ENCODE results near the gene MTMR2. TPM values are rescaled to one million over a fixed set of nuclear protein-coding genes. Genes with fewer than 3 reads are reported as not detected.
A peak's percentile ranks its signal among the peaks of the same experiment; 100 is the strongest.

The MTMR2 gene
- total and polyA plus RNA-seq, 3 donors from 2014 or later, result 49.9 to 70.7 (median 55.5) TPM

- DNase-seq, result no peak
- Histone ChIP-seq H3K9me3 (no peaks in the 10 kb centered on the region), H3K36me3 (ENCODE audit: low read depth, missing control alignments) (no peaks in the 10 kb centered on the region), H3K27me3 (no peaks in the 10 kb centered on the region), H3K4me1 (peaks cover 12% of the 10 kb centered on the region), H3K4me3 (no peak overlapping the region), H3K27ac (peak overlapping the region in 1 of 2 donors; percentile 19)
- intact Hi-C loops (cut with DNase I; ENCODE audit: low total_unique reads), result no loop called here
- TF ChIP-seq CTCF (IDR thresholded peaks at IDR 0.05) (no peak), POLR2A (IDR thresholded peaks at IDR 0.05) (no peak)
- 41 to 44% methylated on average over 2 of the region's 2 CpGs for WGBS, 2 donors
Observed at GRCh38 chr11:95922099-95922498, 1.8 kb downstream of the MTMR2 start.

GRCh38 chr11:95920460-95921105 lies 3.3 kb downstream of the MTMR2 start:
- Histone ChIP-seq H3K4me3 (no peak overlapping the region), H3K36me3 (ENCODE audit: low read depth, missing control alignments) (no peaks in the 10 kb centered on the region), H3K27ac (peak overlapping the region in 1 of 2 donors; percentile 1), H3K9me3 (no peaks in the 10 kb centered on the region), H3K27me3 (no peaks in the 10 kb centered on the region), H3K4me1 (peaks cover 12% of the 10 kb centered on the region)
- intact Hi-C loops (cut with DNase I; ENCODE audit: low total_unique reads), result no loop called here
- 89 to 92% methylated on average over 3 of the region's 3 CpGs for WGBS, 2 donors
- TF ChIP-seq POLR2A (IDR thresholded peaks at IDR 0.05), result no peak
- no peak for TF ChIP-seq CTCF (IDR thresholded peaks at IDR 0.05)
- no peak for DNase-seq

- H3K27ac ChIP-seq, result peak overlapping the region in 1 of 2 donors; percentile 1
- no peak for DNase-seq
- TF ChIP-seq POLR2A (IDR thresholded peaks at IDR 0.05) (no peak), CTCF (IDR thresholded peaks at IDR 0.05) (no peak)
- H3K4me3 ChIP-seq, result no peak overlapping the region
- no peaks in the 10 kb centered on the region for H3K9me3 ChIP-seq
- WGBS, 2 donors, result 54% methylated on average over 3 of the region's 3 CpGs
- intact Hi-C loops (cut with DNase I; ENCODE audit: low total_unique reads), result no loop called here
- H3K27me3 ChIP-seq, result no peaks in the 10 kb centered on the region
- H3K4me1 ChIP-seq, result peaks cover 14% of the 10 kb centered on the region
- no peaks in the 10 kb centered on the region for H3K36me3 ChIP-seq (ENCODE audit: low read depth, missing control alignments)
Observed at GRCh38 chr11:95919514-95919913, 4.4 kb downstream of the MTMR2 start.

GRCh38 chr11:95918720-95919119 lies 5.2 kb downstream of the MTMR2 start:
- Histone ChIP-seq H3K27me3 (no peaks in the 10 kb centered on the region), H3K4me3 (no peak overlapping the region), H3K36me3 (ENCODE audit: low read depth, missing control alignments) (no peaks in the 10 kb centered on the region), H3K9me3 (no peaks in the 10 kb centered on the region), H3K4me1 (peaks cover 22% of the 10 kb centered on the region), H3K27ac (no peak overlapping the region)
- DNase-seq, result no peak
- 75 to 84% methylated on average over 3 of the region's 3 CpGs for WGBS, 2 donors
- TF ChIP-seq POLR2A (IDR thresholded peaks at IDR 0.05), result no peak
- TF ChIP-seq CTCF (IDR thresholded peaks at IDR 0.05), result no peak
- intact Hi-C loops (cut with DNase I; ENCODE audit: low total_unique reads), result no loop called here

- intact Hi-C loops (cut with DNase I; ENCODE audit: low total_unique reads), result no loop called here
- peaks cover 22% of the 10 kb centered on the region for H3K4me1 ChIP-seq
- H3K4me3 ChIP-seq, result no peak overlapping the region
- no peaks in the 10 kb centered on the region for H3K27me3 ChIP-seq
- H3K27ac ChIP-seq, result peak overlapping the region in 1 of 2 donors; percentile 58
- no peaks in the 10 kb centered on the region for H3K36me3 ChIP-seq (ENCODE audit: low read depth, missing control alignments)
- H3K9me3 ChIP-seq, result no peaks in the 10 kb centered on the region
- no peak for TF ChIP-seq CTCF (IDR thresholded peaks at IDR 0.05)
- no peak for TF ChIP-seq POLR2A (IDR thresholded peaks at IDR 0.05)
- 74 to 82% methylated on average over 2 of the region's 2 CpGs for WGBS, 2 donors
- no peak for DNase-seq
Observed at GRCh38 chr11:95918056-95918455, 5.9 kb downstream of the MTMR2 start.
